Heart left ventricle (tissue), 16 donors: ENCODE data around the gene DYNLT1. TPM values are rescaled to one million over a fixed set of nuclear protein-coding genes. Genes with fewer than 3 reads are reported as not detected.

Experiments used
- ATAC-seq, 4 donors: fragments of 200-7000 bp; cut with Tn5 transposase; one replicate each; pipeline ENCODE4 v1.9.1; 2020 to 2022; ENCODE audit warnings: moderate library complexity in 4 of 4, mild to moderate bottlenecking in 3 of 4, moderate number of reproducible peaks in 1 of 4
- DNase-seq, 5 donors: peaks; one replicate each; pipeline ENCODE4 v3.0.0-alpha.2; 2020
- H3K27ac ChIP-seq, 12 donors: fragments of 200-600 bp; sonication (generic) in 4 of 12; one replicate each; pipeline versions ENCODE4 v1.5.0 to v1.8.0; 2016 to 2022; ENCODE audit warnings: mild to moderate bottlenecking in 2 of 12
- H3K27me3 ChIP-seq, 9 donors: fragments of 200-600 bp; sonication (generic) in 2 of 9; one replicate each; pipeline versions ENCODE4 v1.5.1 to v1.8.0; 2016 to 2022; ENCODE audit warnings: mild to moderate bottlenecking in 3 of 9
- H3K36me3 ChIP-seq, 9 donors: fragments of 200-600 bp; sonication (generic) in 2 of 9; one replicate each; pipeline versions ENCODE4 v1.5.0 to v1.8.0; 2018 to 2022; ENCODE audit warnings: mild to moderate bottlenecking in 2 of 9
- H3K4me1 ChIP-seq, 12 donors: fragments of 200-600 bp; sonication (generic) in 4 of 12; one replicate each; pipeline versions ENCODE4 v1.5.0 to v1.8.0; 2016 to 2022; ENCODE audit warnings: mild to moderate bottlenecking in 3 of 12
- H3K4me3 ChIP-seq, 12 donors: fragments of 200-600 bp; sonication (generic) in 4 of 12; one replicate each; pipeline versions ENCODE4 v1.5.0 to v1.8.0; 2017 to 2022; ENCODE audit warnings: mild to moderate bottlenecking in 9 of 12, moderate library complexity in 4 of 12
- H3K9me3 ChIP-seq, 12 donors: fragments of 200-600 bp; sonication (generic) in 4 of 12; one replicate each; pipeline versions ENCODE4 v1.5.0 to v1.8.0; 2016 to 2022; ENCODE audit warnings: mild to moderate bottlenecking in 1 of 12
- CTCF ChIP-seq, 12 donors: fragments of 200-600 bp; sonication (generic) in 4 of 12; IDR thresholded peaks; one replicate each; pipeline versions ENCODE4 v1.5.0 to v1.8.0; 2018 to 2022; ENCODE audit warnings: antibody characterized with exemption in 12 of 12, mild to moderate bottlenecking in 5 of 12
- POLR2A ChIP-seq, 2 donors: fragments of 450-650 bp; IDR thresholded peaks; one replicate each; pipeline ENCODE4 v1.6.1; 2017; ENCODE audit warnings: antibody characterized with exemption in 2 of 2, mild to moderate bottlenecking in 2 of 2, moderate library complexity in 2 of 2
- WGBS, 4 donors: extraction: QIAGEN DNeasy Blood & Tissue Kit in 2 of 4; methylation state at CpG; one replicate each; pipeline versions ENCODE4 v1.1.5 to v1.1.7; 2013 to 2018; 5-methylcytosine and 5-hydroxymethylcytosine counted together
- intact Hi-C, 10 donors: fragments of 100-400 bp; cut with DNase I; formaldehyde crosslinking; loops; one replicate each; pipeline versions ENCODE4 v1.11.1 to v1.14.2; 2022
- polyA plus RNA-seq, 2 donors: library from polyadenylated mRNA; stranded (reverse); fragments of 200-250 nt; gene quantifications; one replicate each; pipeline ENCODE4 v1.2.3, GENCODE V29; 2013
- total RNA-seq, 9 donors: library from RNA; depleted of rRNA in 2 of 9; stranded (reverse); fragments of >200 nt in 2 of 9; fragmentation: NEBNext Ultra II Directional in 3 of 9; extraction: Animal tissue kit (Norgen Biotek cat#: 25700) in 3 of 9; gene quantifications; one replicate each; pipeline versions ENCODE4 v1.1.0 to v1.2.4, GENCODE V29; 2016 to 2023
- donor health status: ischemic (EF 13 %, LVEDD 7.1; RV severe dilation, severe dysfunction).
- donor health status: healthy with polysubstance abuse.
- donor health status: DM: no; HTN: yes; CAD: no.
- donor health status: DM: no; HTN: no; CAD: no.
- donor health status: ischemic (EF 25% LVEDD 6.9; RV normal size, moderate dysfunction).
- donor health status: ischemic (EF 25% LVEDD 5.7; RV mildly dilated, moderate dysfunction).
- donor health status: healthy.
- donor health status: DM: yes; HTN: yes; CAD: no.
- donor health status: ischemic (EF 35%, LVEDD 5.7; RV mildly dilated, moderate dysfunction).
- donor health status: nonischemic (EF 11% LVEDD 7.7; RV severe dilation, severe dysfunction).
- donor health status: DM: yes; HTN: yes; CAD: no.
- donor health status: PGD.
- donor health status: ischemic (EF 29% LVEDD 5.4; RV normal size, mild dysfunction).
- donor health status: nonischemic (EF 23%, LVEDD 6.1; RV moderate dilation, normal function).

DYNLT1 gene
- total and polyA plus RNA-seq, 11 donors: 68.4 to 177 (median 125) TPM

- Histone ChIP-seq H3K4me1 (peaks cover 0 to 43% (median 9%) of the 10 kb centered on the region in 12 donors), H3K27me3 (no peaks in the 10 kb centered on the region), H3K4me3 (no peak overlapping the region), H3K27ac (peak overlapping the region in 11 of 12 donors; percentile 5 to 85 (median 64)), H3K9me3 (no peaks in the 10 kb centered on the region), H3K36me3 (no peaks in the 10 kb centered on the region)
- DNase-seq (no peak), ATAC-seq (peak in 2 of 4 donors; percentile 11 to 13)
- intact Hi-C loops: loop anchor here in 3 of 10 donors (5.0 to 10.0 kb wide), 2 partner anchors 44 to 166 kb away; partner anchors contain the start of gene EZR (in 1 of the 3)
- TF ChIP-seq CTCF (IDR thresholded peaks at IDR 0.05) (no peak), POLR2A (IDR thresholded peaks at IDR 0.05) (no peak)
- 42 to 56% (median 45%) methylated on average over 5 of the region's 5 CpGs for WGBS, 4 donors
Measured at GRCh38 chr6:158648682-158649131, 4.2 kb upstream of the DYNLT1 start.

GRCh38 chr6:158647501-158647900, 3.0 kb upstream of the DYNLT1 start:
- intact Hi-C loops: loop anchor here in 3 of 10 donors (5.0 to 10.0 kb wide), 2 partner anchors 45 to 167 kb away; partner anchors contain the start of gene EZR (in 1 of the 3)
- TF ChIP-seq POLR2A (IDR thresholded peaks at IDR 0.05) (no peak), CTCF (IDR thresholded peaks at IDR 0.05) (no peak)

GRCh38 chr6:158646023-158646910, 1.7 kb upstream of the DYNLT1 start:
- Histone ChIP-seq H3K27me3 (no peaks in the 10 kb centered on the region), H3K27ac (peak overlapping the region in 3 of 12 donors; percentile 94 to 100 (median 98)), H3K4me1 (peaks cover 8 to 50% (median 31%) of the 10 kb centered on the region in 12 donors), H3K4me3 (no peak overlapping the region), H3K9me3 (no peaks in the 10 kb centered on the region), H3K36me3 (peaks cover 0 to 7% (median 0%) of the 10 kb centered on the region in 9 donors)
- TF ChIP-seq POLR2A (IDR thresholded peaks at IDR 0.05): no peak
- no peak for TF ChIP-seq CTCF (IDR thresholded peaks at IDR 0.05)
- DNase-seq (no peak), ATAC-seq (no peak)
- intact Hi-C loops: loop anchor here in 3 of 10 donors (5.0 to 10.0 kb wide), 2 partner anchors 46 to 169 kb away; partner anchors contain the start of gene EZR (in 1 of the 3)
- 70 to 87% (median 81%) methylated on average over 9 to 10 of the region's 10 CpGs for WGBS, 4 donors

More at GRCh38 chr6:158647501-158647900, 3.0 kb upstream of the DYNLT1 start:
- Histone ChIP-seq H3K27ac (no peak overlapping the region), H3K4me3 (no peak overlapping the region), H3K36me3 (no peaks in the 10 kb centered on the region), H3K4me1 (peaks cover 8 to 44% (median 19%) of the 10 kb centered on the region in 12 donors), H3K27me3 (no peaks in the 10 kb centered on the region), H3K9me3 (no peaks in the 10 kb centered on the region)
- no peak for DNase-seq
- no peak for ATAC-seq
- 46 to 53% (median 46%) methylated on average over 4 of the region's 4 CpGs for whole genome bisulfite sequencing, 4 donors
